Lower leg skin (tissue), 4 donors: ENCODE measurements around the gene C17orf50. TPM values are rescaled to one million over a fixed set of nuclear protein-coding genes. Genes with fewer than 3 reads are reported as not detected.

Experiments
- DNase-seq, 2 donors: peaks; one replicate each; pipeline ENCODE4 v3.0.0-alpha.2; 2019; ENCODE audit warnings: low spot score in 2 of 2
- H3K4me3 ChIP-seq: fragments of 200-600 bp; sonication (generic); 2 replicates; pipeline ENCODE4 v1.5.1; 2017; ENCODE audit warnings: mild to moderate bottlenecking, low read depth; ENCODE audit not compliant: poor library complexity, severe bottlenecking
- POLR2A ChIP-seq, 2 donors: fragments of 450-650 bp; IDR thresholded peaks; one replicate each; pipeline ENCODE4 v1.6.1; 2016 to 2017; ENCODE audit warnings: antibody characterized with exemption in 2 of 2, mild to moderate bottlenecking in 1 of 2, moderate library complexity in 1 of 2
- WGBS, 2 donors: methylation state at CpG; one replicate each; pipeline ENCODE4 v1.1.5; 2018; 5-methylcytosine and 5-hydroxymethylcytosine counted together
- intact Hi-C: fragments of 100-400 bp; cut with DNase I; formaldehyde crosslinking; loops from one replicate; pipeline ENCODE4 v1.15.0; 2023; ENCODE audit warnings: low total_unique reads
- total RNA-seq, 4 donors: library from RNA; depleted of rRNA; stranded (reverse); fragments of >200 nt; gene quantifications; one replicate each; pipeline ENCODE4 v1.1.0, GENCODE V29; 2016
- TF ChIP-seq, protein P1 (sequence below), 3 donors: fragments of 450-650 bp; IDR thresholded peaks; one replicate each; pipeline ENCODE4 v1.5.1; 2016; ENCODE audit warnings: antibody characterized with exemption in 3 of 3, mild to moderate bottlenecking in 3 of 3, moderate library complexity in 2 of 3

The C17orf50 gene
- total RNA-seq, 4 donors from 2014 or later: not detected

DNA sequence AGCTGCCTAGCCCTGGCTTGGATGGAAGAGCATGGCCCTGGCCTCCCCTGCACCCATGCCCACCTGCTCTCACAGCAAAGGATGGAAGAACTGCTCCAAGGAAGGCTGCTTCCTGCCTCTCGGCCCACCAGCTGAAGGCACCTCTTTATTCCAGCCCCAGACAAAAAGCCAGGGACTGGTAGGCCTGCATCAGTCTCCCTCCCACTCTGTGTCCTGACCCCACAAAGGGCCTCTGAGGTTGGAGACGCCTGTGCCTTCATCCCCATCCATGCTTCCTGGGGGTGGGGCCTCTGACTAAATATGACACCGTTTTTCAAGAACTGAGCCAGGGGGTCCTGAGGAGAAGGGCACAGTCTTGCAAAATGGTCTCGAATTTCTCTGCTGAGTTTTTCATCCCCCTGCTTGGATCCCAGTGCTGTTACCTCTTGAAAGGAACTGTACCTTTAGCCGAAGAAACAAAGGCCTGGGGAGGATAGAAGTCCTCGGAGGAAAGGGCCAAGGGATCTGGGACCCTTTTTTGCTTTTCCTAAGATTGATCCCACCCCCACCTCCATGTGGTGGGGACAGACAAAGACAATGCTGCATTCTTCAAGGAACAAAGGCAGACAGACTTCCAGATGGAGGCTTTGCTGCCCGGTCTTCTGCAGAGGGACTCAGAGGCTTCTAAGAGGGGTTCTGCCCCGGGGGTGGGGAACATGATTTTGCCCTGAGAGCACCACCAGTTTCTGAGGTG is 5.2 kb downstream of the C17orf50 start:
- intact Hi-C loops: loop anchor here (2.0 kb wide), 1 partner anchor 41 kb away; no protein-coding TSS in a partner anchor
- TF ChIP-seq, protein P1, sequence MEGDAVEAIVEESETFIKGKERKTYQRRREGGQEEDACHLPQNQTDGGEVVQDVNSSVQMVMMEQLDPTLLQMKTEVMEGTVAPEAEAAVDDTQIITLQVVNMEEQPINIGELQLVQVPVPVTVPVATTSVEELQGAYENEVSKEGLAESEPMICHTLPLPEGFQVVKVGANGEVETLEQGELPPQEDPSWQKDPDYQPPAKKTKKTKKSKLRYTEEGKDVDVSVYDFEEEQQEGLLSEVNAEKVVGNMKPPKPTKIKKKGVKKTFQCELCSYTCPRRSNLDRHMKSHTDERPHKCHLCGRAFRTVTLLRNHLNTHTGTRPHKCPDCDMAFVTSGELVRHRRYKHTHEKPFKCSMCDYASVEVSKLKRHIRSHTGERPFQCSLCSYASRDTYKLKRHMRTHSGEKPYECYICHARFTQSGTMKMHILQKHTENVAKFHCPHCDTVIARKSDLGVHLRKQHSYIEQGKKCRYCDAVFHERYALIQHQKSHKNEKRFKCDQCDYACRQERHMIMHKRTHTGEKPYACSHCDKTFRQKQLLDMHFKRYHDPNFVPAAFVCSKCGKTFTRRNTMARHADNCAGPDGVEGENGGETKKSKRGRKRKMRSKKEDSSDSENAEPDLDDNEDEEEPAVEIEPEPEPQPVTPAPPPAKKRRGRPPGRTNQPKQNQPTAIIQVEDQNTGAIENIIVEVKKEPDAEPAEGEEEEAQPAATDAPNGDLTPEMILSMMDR (IDR thresholded peaks at IDR 0.05): no peak
- no peak for TF ChIP-seq POLR2A (IDR thresholded peaks at IDR 0.05)
- WGBS, 2 donors: 77 to 84% methylated on average over 8 of the region's 8 CpGs
- no peak overlapping the region for H3K4me3 ChIP-seq
- no peak for DNase-seq

GRCh38 chr17:35766489-35766877 is 5.8 kb downstream of the C17orf50 start:
- H3K4me3 ChIP-seq: no peak overlapping the region
- 89 to 92% methylated on average over 21 to 24 of the region's 24 CpGs for WGBS, 2 donors
- intact Hi-C loops: no loop called here
- TF ChIP-seq, protein P1 (IDR thresholded peaks at IDR 0.05): no peak
- no peak for TF ChIP-seq POLR2A (IDR thresholded peaks at IDR 0.05)
- no peak for DNase-seq

GRCh38 chr17:35766903-35767510 is 6.3 kb downstream of the C17orf50 start:
- no peak for TF ChIP-seq POLR2A (IDR thresholded peaks at IDR 0.05)
- TF ChIP-seq, protein P1 (IDR thresholded peaks at IDR 0.05): no peak
- DNase-seq: no peak
- intact Hi-C loops: no loop called here
- 54 to 56% methylated on average over 7 of the region's 7 CpGs for WGBS, 2 donors
- no peak overlapping the region for H3K4me3 ChIP-seq

DNA sequence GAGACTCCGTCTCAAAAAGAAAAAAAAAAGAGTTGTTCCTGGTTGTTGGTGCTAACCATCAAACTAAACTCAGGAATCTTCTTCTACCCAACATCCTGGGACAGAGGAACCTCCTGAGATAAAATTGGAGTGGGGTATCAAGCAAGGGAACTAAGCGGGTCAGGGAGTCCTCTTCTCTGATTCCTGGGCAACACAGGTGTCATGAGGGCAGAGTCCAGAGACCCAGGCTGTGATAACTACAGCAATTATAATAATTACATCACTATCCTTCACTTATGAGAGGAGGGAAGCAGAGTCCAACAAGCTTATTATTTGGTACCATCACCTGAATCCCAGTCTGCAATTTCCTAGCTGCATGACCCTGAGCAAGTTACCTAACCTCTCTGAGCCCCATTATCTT is 8.1 kb downstream of the C17orf50 start:
- TF ChIP-seq POLR2A (IDR thresholded peaks at IDR 0.05): no peak
- TF ChIP-seq, protein P1 (IDR thresholded peaks at IDR 0.05): no peak
- DNase-seq: no peak
- intact Hi-C loops: no loop called here
- H3K4me3 ChIP-seq: no peak overlapping the region
- 93 to 94% methylated on average over 2 of the region's 2 CpGs for WGBS, 2 donors

GRCh38 chr17:35769895-35770486 is 9.3 kb downstream of the C17orf50 start:
- intact Hi-C loops: no loop called here
- 92 to 95% methylated on average over 40 to 48 of the region's 48 CpGs for WGBS, 2 donors
- TF ChIP-seq, protein P1 (IDR thresholded peaks at IDR 0.05): no peak
- no peak for TF ChIP-seq POLR2A (IDR thresholded peaks at IDR 0.05)
- DNase-seq: no peak
- H3K4me3 ChIP-seq: no peak overlapping the region
